Testis (tissue), 3 donors: ENCODE results near the gene PINK1. TPM values are rescaled to one million over a fixed set of nuclear protein-coding genes. Genes with fewer than 3 reads are reported as not detected.

Source experiments
- DNase-seq: peaks from one replicate; pipeline ENCODE4 v3.0.0-alpha.2; 2019
- H3K27ac ChIP-seq, 2 donors: fragments of 200-600 bp; sonication (generic); one replicate each; pipeline ENCODE4 v1.5.1; 2019
- H3K27me3 ChIP-seq: fragments of 200-600 bp; sonication (generic); one replicate; pipeline ENCODE4 v1.5.1; 2019
- H3K36me3 ChIP-seq: fragments of 200-600 bp; sonication (generic); one replicate; pipeline ENCODE4 v1.5.1; 2017; ENCODE audit warnings: low read depth; ENCODE audit errors: missing control alignments
- H3K4me1 ChIP-seq: fragments of 200-600 bp; sonication (generic); one replicate; pipeline ENCODE4 v1.5.1; 2019
- H3K4me3 ChIP-seq, 2 donors: fragments of 200-600 bp; sonication (generic); one replicate each; pipeline ENCODE4 v1.5.1; 2017 to 2019
- H3K9me3 ChIP-seq: fragments of 200-600 bp; sonication (generic); one replicate; pipeline ENCODE4 v1.5.1; 2017
- POLR2A ChIP-seq: fragments of 450-650 bp; IDR thresholded peaks from one replicate; pipeline ENCODE4 v1.6.1; 2017; ENCODE audit warnings: antibody characterized with exemption, mild to moderate bottlenecking, moderate library complexity
- WGBS, 2 donors: methylation state at CpG; one replicate each; pipeline ENCODE4 v1.1.5; 2018; 5-methylcytosine and 5-hydroxymethylcytosine counted together
- intact Hi-C: fragments of 100-400 bp; cut with DNase I; formaldehyde crosslinking; loops from one replicate; pipeline ENCODE4 v1.15.1; 2023; ENCODE audit warnings: low total_unique reads
- polyA plus RNA-seq: library from polyadenylated mRNA; stranded (reverse); fragments of 350-450 nt; fragmentation: Illumina TruSeq; extraction: RNeasy Lipid Tissue Mini Kit (QIAGEN cat#74804); gene quantifications from one replicate; pipeline ENCODE4 v1.2.3, GENCODE V29; 2014; ENCODE audit warnings: low read depth, low replicate concordance; ENCODE audit not compliant: insufficient read depth
- total RNA-seq, 2 donors: library from RNA; depleted of rRNA; stranded (reverse); fragments of >200 nt; gene quantifications; one replicate each; pipeline ENCODE4 v1.2.3, GENCODE V29; 2016
- TF ChIP-seq, protein P1 (sequence below), 3 experiments: fragments of 450-650 bp in 2 of 3; fragments of 200-600 bp in 1 of 3; sonication (generic) in 1 of 3; IDR thresholded peaks; one replicate each; pipeline ENCODE4 v1.5.1; 2016 to 2019; ENCODE audit warnings: antibody characterized with exemption in 3 of 3, mild to moderate bottlenecking in 2 of 3, moderate library complexity in 1 of 3

The PINK1 gene
- total and polyA plus RNA-seq, 3 donors from 2014 or later, result 157 to 340 (median 168) TPM

DNA sequence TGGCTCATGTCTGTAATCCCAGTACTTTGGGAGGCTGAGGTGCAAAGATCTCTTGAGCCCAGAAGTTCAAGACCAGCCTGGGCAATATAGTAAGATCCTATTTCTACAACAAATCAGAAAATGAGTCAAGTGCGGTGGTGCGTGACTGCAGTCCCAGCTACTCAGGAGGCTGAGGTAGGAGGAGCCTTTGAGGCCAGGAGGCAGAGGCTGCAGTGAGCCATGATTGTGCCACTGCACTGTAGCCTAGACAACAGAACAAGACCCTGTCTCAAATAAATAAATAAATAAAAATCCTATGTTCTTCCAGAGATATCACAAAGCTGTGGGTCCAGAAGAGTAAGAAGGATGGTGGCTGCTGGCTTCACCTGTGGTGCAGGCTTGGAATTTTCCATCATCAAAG lies 22.3 kb upstream of the PINK1 start:
- H3K36me3 ChIP-seq, result no peaks in the 10 kb centered on the region
- H3K4me1 ChIP-seq, result no peaks in the 10 kb centered on the region
- no peaks in the 10 kb centered on the region for H3K27me3 ChIP-seq
- H3K4me3 ChIP-seq, result no peak overlapping the region
- intact Hi-C loops, result no loop called here
- TF ChIP-seq, protein P1, sequence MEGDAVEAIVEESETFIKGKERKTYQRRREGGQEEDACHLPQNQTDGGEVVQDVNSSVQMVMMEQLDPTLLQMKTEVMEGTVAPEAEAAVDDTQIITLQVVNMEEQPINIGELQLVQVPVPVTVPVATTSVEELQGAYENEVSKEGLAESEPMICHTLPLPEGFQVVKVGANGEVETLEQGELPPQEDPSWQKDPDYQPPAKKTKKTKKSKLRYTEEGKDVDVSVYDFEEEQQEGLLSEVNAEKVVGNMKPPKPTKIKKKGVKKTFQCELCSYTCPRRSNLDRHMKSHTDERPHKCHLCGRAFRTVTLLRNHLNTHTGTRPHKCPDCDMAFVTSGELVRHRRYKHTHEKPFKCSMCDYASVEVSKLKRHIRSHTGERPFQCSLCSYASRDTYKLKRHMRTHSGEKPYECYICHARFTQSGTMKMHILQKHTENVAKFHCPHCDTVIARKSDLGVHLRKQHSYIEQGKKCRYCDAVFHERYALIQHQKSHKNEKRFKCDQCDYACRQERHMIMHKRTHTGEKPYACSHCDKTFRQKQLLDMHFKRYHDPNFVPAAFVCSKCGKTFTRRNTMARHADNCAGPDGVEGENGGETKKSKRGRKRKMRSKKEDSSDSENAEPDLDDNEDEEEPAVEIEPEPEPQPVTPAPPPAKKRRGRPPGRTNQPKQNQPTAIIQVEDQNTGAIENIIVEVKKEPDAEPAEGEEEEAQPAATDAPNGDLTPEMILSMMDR (IDR thresholded peaks at IDR 0.05), result no peak
- no peak for TF ChIP-seq POLR2A
- H3K27ac ChIP-seq, result no peak overlapping the region
- WGBS, 2 donors, result 94 to 100% methylated on average over 2 of the region's 2 CpGs
- no peaks in the 10 kb centered on the region for H3K9me3 ChIP-seq
- DNase-seq, result no peak

GRCh38 chr1:20611652-20612051 lies 21.6 kb upstream of the PINK1 start:
- H3K36me3 ChIP-seq, result no peaks in the 10 kb centered on the region
- WGBS, 2 donors, result 95 to 96% methylated on average over 4 to 5 of the region's 5 CpGs
- intact Hi-C loops, result no loop called here
- no peaks in the 10 kb centered on the region for H3K27me3 ChIP-seq
- H3K4me3 ChIP-seq, result no peak overlapping the region
- H3K27ac ChIP-seq, result no peak overlapping the region
- no peaks in the 10 kb centered on the region for H3K9me3 ChIP-seq
- DNase-seq, result no peak
- no peak for TF ChIP-seq POLR2A
- TF ChIP-seq, protein P1 (IDR thresholded peaks at IDR 0.05), result no peak
- H3K4me1 ChIP-seq, result no peaks in the 10 kb centered on the region

DNA sequence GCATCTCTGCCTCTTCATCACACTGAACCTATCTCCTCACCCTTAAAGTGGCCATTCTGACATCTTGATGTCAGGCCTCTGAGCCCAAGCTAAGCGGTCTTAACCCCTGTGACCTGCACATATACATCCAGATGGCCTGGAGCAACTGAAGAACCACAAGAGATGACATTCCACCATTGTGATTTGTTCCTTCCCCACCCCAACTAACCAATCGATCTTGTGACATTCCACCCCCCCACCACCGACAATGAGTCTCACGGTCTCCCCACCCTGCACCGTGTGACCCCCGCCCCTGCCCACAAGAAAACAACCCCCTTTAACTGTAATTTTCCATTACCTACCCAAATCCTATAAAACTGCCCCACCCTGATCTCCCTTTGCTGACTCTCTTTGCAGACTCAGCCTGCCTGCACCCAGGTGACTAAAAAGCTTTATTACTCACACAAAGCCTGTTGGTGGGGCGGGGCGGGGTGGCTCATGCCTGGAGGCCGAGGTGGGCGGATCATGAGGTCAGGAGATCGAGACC lies 21.0 kb upstream of the PINK1 start:
- 82 to 90% methylated on average over 11 of the region's 11 CpGs for WGBS, 2 donors
- Histone ChIP-seq H3K27ac (no peak overlapping the region), H3K4me1 (no peaks in the 10 kb centered on the region), H3K27me3 (no peaks in the 10 kb centered on the region), H3K9me3 (no peaks in the 10 kb centered on the region), H3K4me3 (no peak overlapping the region), H3K36me3 (no peaks in the 10 kb centered on the region)
- intact Hi-C loops, result no loop called here
- DNase-seq, result no peak
- no peak for TF ChIP-seq POLR2A
- TF ChIP-seq, protein P1 (IDR thresholded peaks at IDR 0.05), result no peak

DNA sequence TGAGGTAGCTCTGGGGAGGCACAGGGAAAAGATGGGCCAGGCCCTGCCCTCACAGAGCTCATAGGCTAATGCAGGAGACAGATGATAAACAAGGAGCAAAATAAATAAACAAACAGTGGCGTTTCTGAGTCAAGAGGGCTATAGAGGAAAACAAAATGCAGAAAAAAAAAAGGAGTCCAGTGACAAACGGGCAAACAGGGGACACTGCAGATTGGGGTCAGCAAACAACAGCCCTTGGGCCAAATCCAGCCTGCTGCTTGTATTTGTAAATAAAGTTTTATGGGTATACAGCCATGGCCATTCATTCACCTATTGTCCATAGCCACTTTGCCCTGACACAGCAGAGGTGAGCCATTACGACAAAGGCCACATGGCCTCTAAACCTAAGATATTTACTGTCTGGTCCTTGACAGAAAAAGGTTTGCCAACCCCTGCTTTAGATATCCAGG lies 19.1 kb upstream of the PINK1 start:
- Histone ChIP-seq H3K36me3 (no peaks in the 10 kb centered on the region), H3K27ac (no peak overlapping the region), H3K4me1 (no peaks in the 10 kb centered on the region), H3K4me3 (no peak overlapping the region), H3K27me3 (no peaks in the 10 kb centered on the region), H3K9me3 (no peaks in the 10 kb centered on the region)
- TF ChIP-seq POLR2A, result no peak
- TF ChIP-seq, protein P1 (IDR thresholded peaks at IDR 0.05), result no peak
- 80 to 83% methylated on average over 3 of the region's 3 CpGs for WGBS, 2 donors
- DNase-seq, result no peak
- intact Hi-C loops, result no loop called here
